Bronchial epithelial cell (primary cell): ENCODE measurements around the gene ZNF423. TPM values are rescaled to one million over a fixed set of nuclear protein-coding genes. Genes with fewer than 3 reads are reported as not detected.

Experiments used
- DNase-seq: peaks from one replicate; pipeline ENCODE4 v3.0.0-alpha.2; 2010; ENCODE audit warnings: low read depth
- FAIRE-seq: peaks from 2 replicates; lab custom pipeline; 2011; peaks lifted over from hg19 to GRCh38; lab: Jason Lieb, UNC
- H3K27me3 ChIP-seq: 2 replicates; pipeline ENCODE4 v1.5.1; 2011; ENCODE audit warnings: low read length; ENCODE audit not compliant: control insufficient read depth, insufficient read depth
- H3K36me3 ChIP-seq: 2 replicates; pipeline ENCODE4 v1.5.1; 2011; ENCODE audit warnings: low read length; ENCODE audit not compliant: control insufficient read depth, insufficient read depth
- H3K4me3 ChIP-seq: 2 replicates; pipeline ENCODE4 v1.5.1; 2011; ENCODE audit warnings: mild to moderate bottlenecking, low read depth, low read length, control low read depth
- CTCF ChIP-seq: IDR thresholded peaks from 2 replicates; pipeline ENCODE4 v1.5.1; 2011; ENCODE audit warnings: mild to moderate bottlenecking, moderate library complexity, low read length, control low read depth, inconsistent platforms; ENCODE audit not compliant: insufficient read depth, severe bottlenecking
- total RNA-seq: library from RNA; depleted of rRNA; stranded (reverse); fragments of >200 nt; gene quantifications from 2 replicates; pipeline ENCODE4 v1.2.1, GENCODE V29; 2014

ZNF423 gene
- total RNA-seq, 1 donor from 2014 or later: under 0.01 TPM

- FAIRE-seq (no peak), DNase-seq (no peak)
- Histone ChIP-seq H3K4me3 (no peak overlapping the region), H3K36me3 (no peaks in the 10 kb centered on the region), H3K27me3 (no peaks in the 10 kb centered on the region)
- TF ChIP-seq CTCF: no peak
Observed at GRCh38 chr16:49602976-49603310, 253.0 kb downstream of the ZNF423 start.

- Histone ChIP-seq H3K4me3 (no peak overlapping the region), H3K36me3 (no peaks in the 10 kb centered on the region), H3K27me3 (no peaks in the 10 kb centered on the region)
- TF ChIP-seq CTCF: no peak
- no peak for DNase-seq
- no peak for FAIRE-seq
Observed at GRCh38 chr16:49602201-49602975, 253.5 kb downstream of the ZNF423 start.

GRCh38 chr16:49601576-49601975 is 254.3 kb downstream of the ZNF423 start:
- FAIRE-seq (peak; percentile 68), DNase-seq (no peak)
- Histone ChIP-seq H3K27me3 (no peaks in the 10 kb centered on the region), H3K4me3 (no peak overlapping the region), H3K36me3 (no peaks in the 10 kb centered on the region)
- no peak for TF ChIP-seq CTCF

GRCh38 chr16:49600976-49601375 is 254.9 kb downstream of the ZNF423 start:
- DNase-seq (no peak), FAIRE-seq (no peak)
- H3K36me3 ChIP-seq: no peaks in the 10 kb centered on the region
- no peak overlapping the region for H3K4me3 ChIP-seq
- no peaks in the 10 kb centered on the region for H3K27me3 ChIP-seq
- TF ChIP-seq CTCF: no peak

GRCh38 chr16:49600536-49600935 is 255.4 kb downstream of the ZNF423 start:
- H3K36me3 ChIP-seq: no peaks in the 10 kb centered on the region
- no peaks in the 10 kb centered on the region for H3K27me3 ChIP-seq
- TF ChIP-seq CTCF: no peak
- no peak for FAIRE-seq
- H3K4me3 ChIP-seq: no peak overlapping the region
- no peak for DNase-seq

- TF ChIP-seq CTCF: no peak
- DNase-seq (no peak), FAIRE-seq (no peak)
- Histone ChIP-seq H3K4me3 (no peak overlapping the region), H3K27me3 (no peaks in the 10 kb centered on the region), H3K36me3 (no peaks in the 10 kb centered on the region)
Observed at GRCh38 chr16:49599704-49600103, 256.2 kb downstream of the ZNF423 start.
